A549 (cell line): ENCODE results near the gene LRFN3. TPM values are rescaled to one million over a fixed set of nuclear protein-coding genes. Genes with fewer than 3 reads are reported as not detected.
A peak's percentile ranks its signal among the peaks of the same experiment; 100 is the strongest.

ENCODE experiments used
- ATAC-seq, 2 experiments: fragments of 200-7000 bp in 1 of 2; fragments of >200 bp in 1 of 2; cut with Nextera tagmentation in 1 of 2; cut with Tn5 transposase in 1 of 2; 3 replicates each; pipeline versions ENCODE4 v1.8.0 to v1.9.1; 2018 to 2020; ENCODE audit warnings: mild to moderate bottlenecking in 1 of 2, moderate library complexity in 1 of 2
- CTCF ChIA-PET: fragments of 300-600 bp; sonication (Branson Sonifier 250); formaldehyde crosslinking; extraction: SDS; loops from one replicate; lab custom pipeline; 2021; ENCODE audit warnings: antibody characterized with exemption, inconsistent platforms; lab: Yijun Ruan, JAX
- POLR2A ChIA-PET: fragments of 350-600 bp; formaldehyde crosslinking; extraction: SDS; loops from one replicate; lab custom pipeline; 2021; ENCODE audit warnings: antibody characterized with exemption, inconsistent platforms; lab: Yijun Ruan, JAX
- DNase-seq, 2 experiments: peaks; one replicate each; pipeline versions ENCODE4 v3.0.0 to v3.0.0-alpha.2; 2011 to 2016; ENCODE audit warnings: low read depth in 1 of 2, low spot score in 1 of 2
- FAIRE-seq: peaks from 2 replicates; lab custom pipeline; 2011; peaks lifted over from hg19 to GRCh38; lab: Jason Lieb, UNC
- H3K27ac ChIP-seq, 2 experiments: fragments of >200 bp; sonication (Bioruptor Twin); formaldehyde crosslinking; 3 replicates each; pipeline ENCODE4 v1.5.1; 2016 to 2017
- H3K4me1 ChIP-seq: fragments of >200 bp; sonication (Bioruptor Twin); formaldehyde crosslinking; 3 replicates; pipeline ENCODE4 v1.6.1; 2016
- H3K4me2 ChIP-seq: fragments of >200 bp; sonication (Bioruptor Twin); formaldehyde crosslinking; 3 replicates; pipeline ENCODE4 v1.6.1; 2016
- H3K4me3 ChIP-seq: fragments of >200 bp; sonication (Bioruptor Twin); formaldehyde crosslinking; 3 replicates; pipeline ENCODE4 v1.5.1; 2016
- H3K9me3 ChIP-seq: fragments of >200 bp; sonication (Bioruptor Twin); formaldehyde crosslinking; 3 replicates; pipeline ENCODE4 v1.6.1; 2016
- ATOH8 ChIP-seq: fragments of 250-450 bp; sonication (Bioruptor Pico); IDR thresholded peaks from 2 replicates; pipeline ENCODE4 v1.5.0; 2020; ENCODE audit warnings: low read depth, mild to moderate bottlenecking, moderate library complexity
- CEBPB ChIP-seq, 2 experiments: fragments of >200 bp in 1 of 2; sonication (Bioruptor Twin) in 1 of 2; formaldehyde crosslinking in 1 of 2; IDR thresholded peaks; 2 replicates each; pipeline ENCODE4 v1.6.1; 2012 to 2016
- CHD2 ChIP-seq: fragments of 150-350 bp; IDR thresholded peaks from 2 replicates; pipeline ENCODE4 v1.6.1; 2014; ENCODE audit warnings: low read length; ENCODE audit not compliant: partially characterized antibody
- CHD4 ChIP-seq: fragments of 200-600 bp; sonication (generic); IDR thresholded peaks from 2 replicates; pipeline ENCODE4 v1.6.1; 2016; ENCODE audit warnings: antibody characterized with exemption, mild to moderate bottlenecking, borderline replicate concordance
- CTCF ChIP-seq: fragments of >200 bp; sonication (Bioruptor Twin); formaldehyde crosslinking; IDR thresholded peaks from 3 replicates; pipeline ENCODE4 v1.5.1; 2016
- E2F6 ChIP-seq: IDR thresholded peaks from 2 replicates; pipeline ENCODE4 v1.6.1; 2012; ENCODE audit warnings: low read depth, borderline replicate concordance
- EHMT2 ChIP-seq: fragments of 200-600 bp; sonication (generic); IDR thresholded peaks from 2 replicates; pipeline ENCODE4 v1.6.1; 2016; ENCODE audit warnings: antibody characterized with exemption, low read depth, mild to moderate bottlenecking, moderate library complexity
- ESRRA ChIP-seq: fragments of 150-350 bp; IDR thresholded peaks from 2 replicates; pipeline ENCODE4 v1.6.1; 2014; ENCODE audit warnings: mild to moderate bottlenecking, low read length, borderline replicate concordance
- FOSL2 ChIP-seq, 2 experiments: fragments of 450-650 bp in 1 of 2; fragments of >200 bp in 1 of 2; sonication (Bioruptor Twin) in 1 of 2; formaldehyde crosslinking; IDR thresholded peaks; 2 replicates each; pipeline versions ENCODE4 v1.5.0 to v1.6.1; 2016 to 2020; ENCODE audit warnings: mild to moderate bottlenecking in 1 of 2, moderate library complexity in 1 of 2
- GATA3 ChIP-seq: IDR thresholded peaks from 2 replicates; pipeline ENCODE4 v1.6.1; 2012; ENCODE audit warnings: borderline replicate concordance
- HES2 ChIP-seq: fragments of >200 bp; sonication (Bioruptor Twin); formaldehyde crosslinking; IDR thresholded peaks from 2 replicates; pipeline ENCODE4 v1.6.1; 2016
- HEYL ChIP-seq: fragments of 250-450 bp; sonication (Bioruptor Pico); IDR thresholded peaks from 2 replicates; pipeline ENCODE4 v1.8.0; 2021; ENCODE audit warnings: mild to moderate bottlenecking, moderate library complexity
- HOXA7 ChIP-seq: fragments of 250-450 bp; sonication (Bioruptor Pico); IDR thresholded peaks from 2 replicates; pipeline ENCODE4 v1.5.0; 2020; ENCODE audit warnings: mild to moderate bottlenecking, moderate library complexity
- HOXB5 ChIP-seq: fragments of 250-450 bp; sonication (Bioruptor Pico); IDR thresholded peaks from 2 replicates; pipeline ENCODE4 v1.5.0; 2020; ENCODE audit warnings: mild to moderate bottlenecking, moderate library complexity
- JUN ChIP-seq, 2 experiments: fragments of >200 bp; sonication (Bioruptor Twin); formaldehyde crosslinking; IDR thresholded peaks; 2 replicates in 1 of 2; 3 replicates in 1 of 2; pipeline ENCODE4 v1.6.1; 2016 to 2017
- JUNB ChIP-seq: fragments of >200 bp; sonication (Bioruptor Twin); formaldehyde crosslinking; IDR thresholded peaks from 2 replicates; pipeline ENCODE4 v1.6.1; 2016
- MAFK ChIP-seq: fragments of 450-650 bp; IDR thresholded peaks from 2 replicates; pipeline ENCODE4 v1.6.1; 2014; ENCODE audit not compliant: partially characterized antibody
- NFE2L2 ChIP-seq: fragments of 150-350 bp; conservative IDR thresholded peaks from 2 replicates; pipeline ENCODE4 v1.6.1; 2014; ENCODE audit warnings: low read length
- NPAS2 ChIP-seq: fragments of 250-450 bp; sonication (Bioruptor Pico); IDR thresholded peaks from 2 replicates; pipeline ENCODE4 v1.8.0; 2022; ENCODE audit warnings: mild to moderate bottlenecking, moderate library complexity, borderline replicate concordance
- PBX3 ChIP-seq: IDR thresholded peaks from 2 replicates; pipeline ENCODE4 v1.6.1; 2012
- PHF8 ChIP-seq: fragments of 200-600 bp; sonication (generic); IDR thresholded peaks from 2 replicates; pipeline ENCODE4 v1.6.1; 2016; ENCODE audit warnings: low read depth, mild to moderate bottlenecking, antibody characterized with exemption, moderate library complexity, borderline replicate concordance
- RAD21 ChIP-seq, 2 experiments: fragments of >200 bp in 1 of 2; sonication (Bioruptor Twin) in 1 of 2; formaldehyde crosslinking in 1 of 2; IDR thresholded peaks in 1 of 2; conservative IDR thresholded peaks in 1 of 2; 2 replicates in 1 of 2; 3 replicates in 1 of 2; pipeline ENCODE4 v1.6.1; 2012 to 2018; ENCODE audit warnings: inconsistent platforms in 1 of 2
- RARB ChIP-seq: fragments of 250-450 bp; sonication (Bioruptor Pico); IDR thresholded peaks from 2 replicates; pipeline ENCODE4 v1.8.0; 2021; ENCODE audit warnings: mild to moderate bottlenecking, moderate library complexity
- RFX5 ChIP-seq: fragments of 450-650 bp; IDR thresholded peaks from 2 replicates; pipeline ENCODE4 v1.7.1; 2014; ENCODE audit warnings: antibody characterized with exemption, mild to moderate bottlenecking, moderate library complexity
- ZSCAN20 ChIP-seq: fragments of 250-450 bp; sonication (Bioruptor Pico); IDR thresholded peaks from 2 replicates; pipeline ENCODE4 v1.8.0; 2022; ENCODE audit warnings: mild to moderate bottlenecking, moderate library complexity
- WGBS: methylation state at CpG from one replicate; pipeline ENCODE4 v1.1.6; 2017; ENCODE audit errors: missing lambda C conversion rate; 5-methylcytosine and 5-hydroxymethylcytosine counted together
- polyA plus RNA-seq, 4 experiments: library from polyadenylated mRNA; depleted of rRNA in 3 of 4; stranded (reverse); fragments of >200 nt; fragmentation: RNase III in 1 of 4; extraction: RNeasy Plus Mini Kit Qiagen cat#74134 plus additional on column Dnase treatment in 1 of 4; gene quantifications; 2 replicates in 3 of 4; 3 replicates in 1 of 4; pipeline ENCODE4 v1.2.3, GENCODE V29; 2011 to 2017

Gene LRFN3
- polyA plus RNA-seq, 2 of the 4 experiments (the other 2 are of a cell fraction): 2.4 to 16.6 TPM

GRCh38 chr19:35946203-35946602 lies 10.0 kb downstream of the LRFN3 start:
- WGBS: 90% methylated on average over 4 of the region's 4 CpGs
- FAIRE-seq: peak; percentile 18
- CTCF ChIA-PET: interaction anchor here (0.6 to 2.4 kb wide), 13 partner anchors 36 to 241 kb away, joined by 3 to 10 read pairs (median 4); partner anchors contain the start of genes NFKBID and THAP8

GRCh38 chr19:35949131-35949530 lies 13.0 kb downstream of the LRFN3 start:
- Histone ChIP-seq H3K27ac (no peak overlapping the region), H3K9me3 (no peaks in the 10 kb centered on the region), H3K4me2 (no peak overlapping the region), H3K4me1 (no peaks in the 10 kb centered on the region), H3K4me3 (no peak overlapping the region)
- no peak for FAIRE-seq
- TF ChIP-seq HEYL (no peak), HOXA7 (CRISPR knock-in tag) (no peak), NPAS2 (CRISPR knock-in tag) (no peak), RAD21 (conservative IDR thresholded peaks at IDR 0.05 in 1 of 2, IDR thresholded peaks at IDR 0.05 in 1 of 2) (no peak), EHMT2 (no peak), FOSL2 (IDR thresholded peaks at IDR 0.05) (no peak), FOSL2 (CRISPR knock-in tag; IDR thresholded peaks at IDR 0.05) (no peak), CHD2 (no peak), E2F6 (no peak), HES2 (no peak), JUNB (no peak), ATOH8 (CRISPR knock-in tag) (no peak), CEBPB (IDR thresholded peaks at IDR 0.05) (no peak)
- DNase-seq: peak; percentile 42 to 62
- CTCF ChIA-PET: interaction anchor here (0.6 to 1.9 kb wide), 10 partner anchors 8 to 614 kb away, joined by 3 to 6 read pairs (median 3); no protein-coding TSS in a partner anchor
- peak in 1 of 2 experiments; percentile 43; a peak in 4 of 6 replicates for ATAC-seq
- POLR2A ChIA-PET: interaction anchor here (0.6 to 1.7 kb wide), 4 partner anchors 18 to 138 kb away, joined by 3 to 5 read pairs (median 4); partner anchors contain the start of gene THAP8
- WGBS: 4% methylated on average over 2 of the region's 2 CpGs

More at GRCh38 chr19:35946203-35946602, 10.0 kb downstream of the LRFN3 start:
- DNase-seq: no peak
- Histone ChIP-seq H3K9me3 (no peaks in the 10 kb centered on the region), H3K27ac (no peak overlapping the region), H3K4me2 (no peak overlapping the region), H3K4me1 (no peaks in the 10 kb centered on the region), H3K4me3 (no peak overlapping the region)
- TF ChIP-seq ESRRA (no peak), RFX5 (no peak), RARB (CRISPR knock-in tag) (no peak), CTCF (no peak), NPAS2 (CRISPR knock-in tag) (no peak), PHF8 (no peak), ZSCAN20 (no peak), CEBPB (IDR thresholded peaks at IDR 0.05) (no peak), JUN (IDR thresholded peaks at IDR 0.05) (no peak), HOXB5 (no peak), CHD4 (no peak), NFE2L2 (no peak), PBX3 (no peak), MAFK (no peak), GATA3 (no peak)
- no peak for ATAC-seq
- POLR2A ChIA-PET: no interaction called here
